MCF 10A (cell line): ENCODE data around the gene NAPB. TPM values are rescaled to one million over a fixed set of nuclear protein-coding genes. Genes with fewer than 3 reads are reported as not detected.
A peak's percentile ranks its signal among the peaks of the same experiment; 100 is the strongest.

ENCODE experiments used
- BruUV-seq: library from RNA; stranded (reverse); fragments of 400-500 nt; replicated peaks from 2 replicates; lab custom pipeline; 2021; lab: Mats Ljungman, UMichigan
- CTCF ChIA-PET: fragments of 300-600 bp; sonication (Branson Sonifier 250); formaldehyde crosslinking; extraction: SDS; loops from one replicate; lab custom pipeline; 2021; ENCODE audit warnings: antibody characterized with exemption, inconsistent platforms; lab: Yijun Ruan, JAX
- POLR2A ChIA-PET: fragments of 300-600, 350-650 bp; sonication (Branson Sonifier 250); formaldehyde crosslinking; extraction: SDS; loops from one replicate; lab custom pipeline; 2020; ENCODE audit warnings: antibody characterized with exemption, inconsistent platforms; lab: Yijun Ruan, JAX
- DNase-seq: peaks from one replicate; pipeline ENCODE4 v3.0.0-alpha.2; 2018; ENCODE audit not compliant: unreplicated experiment
- H3K27ac Mint-ChIP-seq: one replicate; pipeline ENCODE4 v1.8.0; 2022; ENCODE audit warnings: mild to moderate bottlenecking, low read depth, mixed read lengths; ENCODE audit not compliant: unreplicated experiment
- H3K27me3 Mint-ChIP-seq: one replicate; pipeline ENCODE4 v1.8.0; 2022; ENCODE audit warnings: mixed read lengths; ENCODE audit not compliant: insufficient read depth, unreplicated experiment
- H3K36me3 Mint-ChIP-seq: one replicate; pipeline ENCODE4 v1.8.0; 2022; ENCODE audit warnings: mild to moderate bottlenecking, moderate library complexity, mixed read lengths; ENCODE audit not compliant: insufficient read depth, unreplicated experiment
- H3K4me1 Mint-ChIP-seq: one replicate; pipeline ENCODE4 v1.8.0; 2022; ENCODE audit warnings: mixed read lengths; ENCODE audit not compliant: insufficient read depth, unreplicated experiment
- H3K4me3 Mint-ChIP-seq: one replicate; pipeline ENCODE4 v1.8.0; 2022; ENCODE audit warnings: mild to moderate bottlenecking, moderate library complexity, mixed read lengths; ENCODE audit not compliant: unreplicated experiment
- H3K9me3 Mint-ChIP-seq: one replicate; pipeline ENCODE4 v1.8.0; 2022; ENCODE audit warnings: mixed read lengths; ENCODE audit not compliant: unreplicated experiment
- intact Hi-C: fragments of 100-400 bp; cut with micrococcal nuclease; formaldehyde crosslinking; loops from 2 replicates; pipeline ENCODE4 v1.14.1; 2022
- total RNA-seq: library from RNA; stranded (reverse); gene quantifications from 2 replicates; pipeline ENCODE4 v1.2.3, GENCODE V29; 2022
- TF ChIP-seq, protein P1 (sequence below): fragments of 200-600 bp; IDR thresholded peaks from one replicate; pipeline ENCODE4 v1.8.0; 2022; ENCODE audit warnings: antibody characterized with exemption, mild to moderate bottlenecking; ENCODE audit not compliant: unreplicated experiment

NAPB gene
- total RNA-seq, 1 experiment from 2014 or later: 9.6 TPM

DNA sequence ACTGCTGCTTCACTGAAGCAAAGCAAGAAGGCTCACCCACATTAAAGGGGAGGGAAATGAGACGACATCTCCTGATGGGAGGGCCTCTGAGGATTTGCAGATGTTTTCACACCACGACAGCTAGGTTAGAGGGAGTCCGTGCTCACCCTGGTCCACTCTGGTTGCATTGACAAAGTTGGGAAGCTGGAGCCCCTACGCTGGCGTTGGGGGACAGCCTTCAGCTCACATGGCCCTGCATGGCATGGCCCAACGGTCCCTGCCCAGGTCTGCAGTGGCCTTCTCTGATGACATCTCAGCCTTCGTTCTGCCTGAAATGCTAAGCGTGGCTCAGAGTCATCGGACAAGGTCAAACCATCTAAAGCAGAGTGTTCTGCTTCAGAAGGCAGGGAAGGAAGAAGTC, 3.8 kb upstream of the NAPB start:
- no peak overlapping the region for H3K27ac Mint-ChIP-seq
- DNase-seq: no peak
- H3K27me3 Mint-ChIP-seq: no peaks in the 10 kb centered on the region
- intact Hi-C loops: no loop called here
- H3K9me3 Mint-ChIP-seq: no peaks in the 10 kb centered on the region
- no TSS peak for BruUV-seq
- peaks cover 2% of the 10 kb centered on the region for H3K36me3 Mint-ChIP-seq
- POLR2A ChIA-PET: no interaction called here
- CTCF ChIA-PET: interaction anchor here (0.6 to 1.3 kb wide), 5 partner anchors 9 to 182 kb away, joined by 3 to 6 read pairs (median 4); no protein-coding TSS in a partner anchor
- H3K4me1 Mint-ChIP-seq: no peaks in the 10 kb centered on the region
- TF ChIP-seq, protein P1, sequence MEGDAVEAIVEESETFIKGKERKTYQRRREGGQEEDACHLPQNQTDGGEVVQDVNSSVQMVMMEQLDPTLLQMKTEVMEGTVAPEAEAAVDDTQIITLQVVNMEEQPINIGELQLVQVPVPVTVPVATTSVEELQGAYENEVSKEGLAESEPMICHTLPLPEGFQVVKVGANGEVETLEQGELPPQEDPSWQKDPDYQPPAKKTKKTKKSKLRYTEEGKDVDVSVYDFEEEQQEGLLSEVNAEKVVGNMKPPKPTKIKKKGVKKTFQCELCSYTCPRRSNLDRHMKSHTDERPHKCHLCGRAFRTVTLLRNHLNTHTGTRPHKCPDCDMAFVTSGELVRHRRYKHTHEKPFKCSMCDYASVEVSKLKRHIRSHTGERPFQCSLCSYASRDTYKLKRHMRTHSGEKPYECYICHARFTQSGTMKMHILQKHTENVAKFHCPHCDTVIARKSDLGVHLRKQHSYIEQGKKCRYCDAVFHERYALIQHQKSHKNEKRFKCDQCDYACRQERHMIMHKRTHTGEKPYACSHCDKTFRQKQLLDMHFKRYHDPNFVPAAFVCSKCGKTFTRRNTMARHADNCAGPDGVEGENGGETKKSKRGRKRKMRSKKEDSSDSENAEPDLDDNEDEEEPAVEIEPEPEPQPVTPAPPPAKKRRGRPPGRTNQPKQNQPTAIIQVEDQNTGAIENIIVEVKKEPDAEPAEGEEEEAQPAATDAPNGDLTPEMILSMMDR: no peak
- H3K4me3 Mint-ChIP-seq: no peak overlapping the region

DNA sequence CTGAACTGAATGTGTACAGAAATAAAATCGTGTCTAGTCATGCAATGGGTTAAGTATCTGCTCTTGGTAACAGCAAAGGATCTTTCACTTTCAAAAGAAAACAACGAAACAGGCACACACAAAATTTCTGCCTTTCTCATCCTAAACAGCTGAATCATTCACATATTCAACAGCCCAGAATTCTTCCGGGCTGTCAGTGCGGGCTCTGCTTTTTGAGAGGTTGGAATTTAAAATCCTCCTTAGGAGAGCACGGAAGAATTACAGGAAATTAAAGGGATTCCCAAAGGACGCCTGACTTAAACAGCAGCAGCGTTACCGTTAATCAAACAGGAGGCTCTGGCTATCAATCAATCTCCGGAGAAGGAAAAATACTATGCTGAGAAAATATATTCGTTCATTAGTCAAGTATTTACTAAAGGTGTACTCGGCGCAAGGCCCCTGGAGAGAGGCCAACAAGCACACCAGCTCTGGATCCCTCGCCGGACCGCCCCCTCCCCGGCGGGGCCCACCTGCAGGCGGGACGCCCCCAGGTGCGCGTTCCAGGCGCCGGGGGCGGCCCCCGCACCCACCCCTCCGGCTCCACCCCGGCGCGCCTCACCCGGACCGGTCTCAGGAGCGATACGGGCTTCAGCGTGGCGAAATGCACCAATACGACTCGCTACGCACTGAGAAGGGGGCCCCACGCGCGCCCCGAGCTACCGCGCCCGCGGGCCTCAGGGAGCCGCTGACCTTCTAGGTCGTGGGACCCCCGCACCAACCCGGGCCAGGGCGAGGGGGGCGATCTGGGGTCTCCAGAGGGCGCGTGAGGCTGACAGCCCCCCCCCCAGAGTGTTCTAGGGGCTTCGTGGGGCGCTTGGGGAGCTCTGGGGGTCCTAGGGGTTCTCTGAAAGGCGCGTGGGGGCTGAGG, 1.0 kb downstream of the NAPB start:
- DNase-seq: peak; percentile 41
- peak overlapping the region; percentile 78 for H3K4me3 Mint-ChIP-seq
- H3K9me3 Mint-ChIP-seq: no peaks in the 10 kb centered on the region
- POLR2A ChIA-PET: interaction anchor here (0.6 to 10.1 kb wide), 31 partner anchors 9 to 1828 kb away, joined by 3 to 261 read pairs (median 5); partner anchors contain the start of genes CST3, GZF1, NXT1 and PYGB
- peak overlapping the region; percentile 90 for H3K27ac Mint-ChIP-seq
- CTCF ChIA-PET: interaction anchor here (0.6 to 7.2 kb wide), 21 partner anchors 9 to 1197 kb away, joined by 3 to 60 read pairs (median 4); no protein-coding TSS in a partner anchor
- no TSS peak for BruUV-seq
- H3K4me1 Mint-ChIP-seq: peaks cover 17% of the 10 kb centered on the region
- TF ChIP-seq, protein P1: no peak
- H3K27me3 Mint-ChIP-seq: no peaks in the 10 kb centered on the region
- H3K36me3 Mint-ChIP-seq: peaks cover 6% of the 10 kb centered on the region
- intact Hi-C loops: loop anchor here (5.0 kb wide), 2 partner anchors 58 to 202 kb away; partner anchors contain the start of gene GZF1

DNA sequence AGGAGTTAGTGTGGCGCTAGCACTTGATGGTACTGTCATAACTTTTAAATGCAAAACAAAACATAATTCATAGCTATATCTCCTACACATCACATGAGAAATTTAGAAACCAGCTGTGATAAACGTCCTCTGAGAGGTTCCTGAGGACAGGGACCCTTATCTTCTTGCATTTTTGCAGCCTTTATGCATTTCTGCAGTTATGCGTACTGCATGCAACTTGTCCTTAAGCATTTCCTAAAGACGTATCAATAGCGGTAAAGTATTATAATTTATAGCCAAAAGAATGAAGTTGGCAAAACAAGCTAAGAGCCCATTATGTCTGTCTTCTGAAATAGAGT, 1.7 kb downstream of the NAPB start:
- peaks cover 17% of the 10 kb centered on the region for H3K4me1 Mint-ChIP-seq
- H3K9me3 Mint-ChIP-seq: no peaks in the 10 kb centered on the region
- H3K36me3 Mint-ChIP-seq: peaks cover 6% of the 10 kb centered on the region
- intact Hi-C loops: no loop called here
- DNase-seq: no peak
- TSS peak; percentile 35 for BruUV-seq
- POLR2A ChIA-PET: interaction anchor here (0.6 to 10.1 kb wide), 25 partner anchors 8 to 1828 kb away, joined by 3 to 261 read pairs (median 5); partner anchors contain the start of genes CST3, GZF1, NXT1 and PYGB
- peak overlapping the region; percentile 90 for H3K27ac Mint-ChIP-seq
- TF ChIP-seq, protein P1: no peak
- peak overlapping the region; percentile 78 for H3K4me3 Mint-ChIP-seq
- CTCF ChIA-PET: interaction anchor here (0.7 to 7.2 kb wide), 15 partner anchors 10 to 728 kb away, joined by 3 to 60 read pairs (median 6); no protein-coding TSS in a partner anchor
- no peaks in the 10 kb centered on the region for H3K27me3 Mint-ChIP-seq

DNA sequence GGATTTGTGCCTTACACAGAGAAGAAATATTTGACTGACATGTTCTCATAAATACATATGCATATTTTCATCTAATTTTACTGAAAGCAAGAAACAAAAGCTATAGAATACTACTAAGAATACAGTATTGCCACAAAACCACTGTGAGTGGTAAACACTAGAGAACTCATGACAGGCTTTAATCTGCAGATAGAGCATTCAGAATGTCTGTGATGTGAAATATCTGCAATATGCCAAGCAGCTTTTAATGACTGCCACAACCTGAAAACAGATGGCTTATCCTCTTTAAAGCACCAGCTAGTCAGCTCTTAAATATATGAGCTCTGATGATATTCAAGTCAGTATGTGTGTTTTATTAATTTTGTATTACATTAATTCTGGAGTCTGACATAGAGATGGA, 3.4 kb downstream of the NAPB start:
- H3K27ac Mint-ChIP-seq: no peak overlapping the region
- CTCF ChIA-PET: interaction anchor here (0.5 to 7.2 kb wide), 7 partner anchors 8 to 952 kb away, joined by 3 to 60 read pairs (median 3); no protein-coding TSS in a partner anchor

More for the DNA sequence above, 3.4 kb downstream of the NAPB start:
- no peak overlapping the region for H3K4me3 Mint-ChIP-seq
- peaks cover 22% of the 10 kb centered on the region for H3K4me1 Mint-ChIP-seq
- POLR2A ChIA-PET: interaction anchor here (0.6 to 10.1 kb wide), 8 partner anchors 8 to 718 kb away, joined by 3 to 261 read pairs (median 14); partner anchors contain the start of genes GZF1 and NXT1
- peaks cover 6% of the 10 kb centered on the region for H3K36me3 Mint-ChIP-seq
- H3K27me3 Mint-ChIP-seq: no peaks in the 10 kb centered on the region
- TF ChIP-seq, protein P1: no peak
- no peaks in the 10 kb centered on the region for H3K9me3 Mint-ChIP-seq
- intact Hi-C loops: no loop called here
- no peak for DNase-seq
- BruUV-seq: no TSS peak
